OCI-LY1 (cell line): Measurements from ENCODE around the gene SLC6A3.

ENCODE experiments used
- EZH2 ChIP-seq: fragments of 200-600 bp; sonication (generic), shearing (Covaris generic); IDR thresholded peaks from 2 replicates; pipeline ENCODE4 v1.8.0; 2017; ENCODE audit warnings: borderline replicate concordance, mixed run types, mild to moderate bottlenecking, antibody characterized with exemption, low read length, moderate library complexity, mixed read lengths
- TF ChIP-seq, protein P1 (sequence below): fragments of 200-600 bp; sonication (generic), shearing (Covaris generic); IDR thresholded peaks from 2 replicates; pipeline ENCODE4 v1.5.1; 2017; ENCODE audit warnings: mild to moderate bottlenecking, antibody characterized with exemption, low read length, moderate library complexity, mixed read lengths

- no peak for TF ChIP-seq EZH2
- TF ChIP-seq, protein P1, sequence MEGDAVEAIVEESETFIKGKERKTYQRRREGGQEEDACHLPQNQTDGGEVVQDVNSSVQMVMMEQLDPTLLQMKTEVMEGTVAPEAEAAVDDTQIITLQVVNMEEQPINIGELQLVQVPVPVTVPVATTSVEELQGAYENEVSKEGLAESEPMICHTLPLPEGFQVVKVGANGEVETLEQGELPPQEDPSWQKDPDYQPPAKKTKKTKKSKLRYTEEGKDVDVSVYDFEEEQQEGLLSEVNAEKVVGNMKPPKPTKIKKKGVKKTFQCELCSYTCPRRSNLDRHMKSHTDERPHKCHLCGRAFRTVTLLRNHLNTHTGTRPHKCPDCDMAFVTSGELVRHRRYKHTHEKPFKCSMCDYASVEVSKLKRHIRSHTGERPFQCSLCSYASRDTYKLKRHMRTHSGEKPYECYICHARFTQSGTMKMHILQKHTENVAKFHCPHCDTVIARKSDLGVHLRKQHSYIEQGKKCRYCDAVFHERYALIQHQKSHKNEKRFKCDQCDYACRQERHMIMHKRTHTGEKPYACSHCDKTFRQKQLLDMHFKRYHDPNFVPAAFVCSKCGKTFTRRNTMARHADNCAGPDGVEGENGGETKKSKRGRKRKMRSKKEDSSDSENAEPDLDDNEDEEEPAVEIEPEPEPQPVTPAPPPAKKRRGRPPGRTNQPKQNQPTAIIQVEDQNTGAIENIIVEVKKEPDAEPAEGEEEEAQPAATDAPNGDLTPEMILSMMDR: no peak
Measured at GRCh38 chr5:1431021-1431811, 14.0 kb downstream of the SLC6A3 start.
